ENCODE results near the gene CLEC2A.
"Not testable (repeated sequence)": the region's sequence is repeated elsewhere in the genome, so short reads cannot be mapped to it uniquely, and the experiment has no call there.

Gene CLEC2A

DNA sequence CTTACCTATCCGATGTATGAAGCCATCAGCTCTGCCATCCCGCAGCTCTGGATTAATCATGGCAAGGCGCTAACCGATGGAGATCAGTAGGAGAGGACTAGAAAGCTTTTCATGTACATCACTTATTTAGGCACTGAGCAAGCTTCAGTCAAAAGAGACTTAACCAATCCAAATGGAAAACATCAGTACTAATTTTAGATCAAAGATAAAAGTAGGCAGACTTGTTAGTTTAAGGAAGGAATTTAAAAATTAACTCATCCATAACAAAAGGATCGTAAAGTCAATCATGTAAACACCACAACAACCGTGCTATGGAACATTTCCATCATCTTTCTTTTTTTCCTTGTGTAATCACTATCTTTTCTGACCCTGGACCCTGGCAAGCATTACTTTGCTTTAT, at the start of gene CLEC2A:
Gene CLEC2A, minus strand, starts transcription at position 101 of the 400 bp plus-strand sequence. Its CDS starts 41 bp downstream, at position 60.
- ATAC-seq (ENCODE audit: low read depth) (no peak), DNase-seq (ENCODE audit: low spot score in 2 of 2) (no peak)
- H3K9me3 Mint-ChIP-seq = no peaks in the 10 kb centered on the region
- no peak within 1 kb of the TSS for H3K4me3 Mint-ChIP-seq
- H3K27ac Mint-ChIP-seq = no peak within 1 kb of the TSS
- peaks cover 15% of the 10 kb centered on the region for H3K27me3 Mint-ChIP-seq
- no peaks in the 10 kb centered on the region for H3K36me3 Mint-ChIP-seq
- H3K4me1 Mint-ChIP-seq = no peaks in the 10 kb centered on the region

DNA sequence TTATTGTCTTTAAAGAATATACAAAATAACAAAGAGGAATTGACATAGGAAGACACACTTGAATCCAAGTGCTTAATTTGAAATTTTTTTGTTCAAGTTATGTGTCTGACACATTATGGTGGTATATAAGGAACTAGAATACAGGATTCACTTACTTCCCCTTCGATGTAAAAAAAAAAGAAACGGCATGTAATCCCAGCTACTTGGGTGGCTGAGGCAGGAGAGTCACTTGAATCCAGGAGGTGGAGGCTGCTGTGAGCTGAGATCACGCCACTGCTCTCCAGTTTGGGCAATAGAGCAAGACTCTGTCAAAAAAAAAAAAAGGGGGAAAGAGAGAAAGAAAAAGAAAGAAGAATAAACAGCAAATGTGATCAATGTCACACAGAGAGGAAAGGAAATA, 48.0 kb upstream of the CLEC2A start:
- DNase-seq (ENCODE audit: low spot score in 2 of 2) (no peak), ATAC-seq (ENCODE audit: low read depth) (no peak)
- H3K4me1 Mint-ChIP-seq = no peaks in the 10 kb centered on the region
- no peak overlapping the region for H3K27ac Mint-ChIP-seq
- peaks cover 2% of the 10 kb centered on the region for H3K9me3 Mint-ChIP-seq
- H3K36me3 Mint-ChIP-seq = peaks cover 7% of the 10 kb centered on the region
- H3K27me3 Mint-ChIP-seq = peaks cover 9% of the 10 kb centered on the region
- no peak overlapping the region for H3K4me3 Mint-ChIP-seq

GRCh38 chr12:9977916-9978315, 45.7 kb upstream of the CLEC2A start:
- H3K36me3 Mint-ChIP-seq = peaks cover 11% of the 10 kb centered on the region
- H3K27me3 Mint-ChIP-seq = peaks cover 16% of the 10 kb centered on the region
- no peaks in the 10 kb centered on the region for H3K4me1 Mint-ChIP-seq
- DNase-seq (ENCODE audit: low spot score in 2 of 2) (no peak), ATAC-seq (ENCODE audit: low read depth) (no peak)
- H3K9me3 Mint-ChIP-seq = peaks cover 2% of the 10 kb centered on the region
- H3K4me3 Mint-ChIP-seq = no peak overlapping the region
- H3K27ac Mint-ChIP-seq = no peak overlapping the region

GRCh38 chr12:9976626-9977025, 44.5 kb upstream of the CLEC2A start:
- not testable (repeated sequence) for ATAC-seq (ENCODE audit: low read depth); H3K4me3 Mint-ChIP-seq; H3K27ac Mint-ChIP-seq; DNase-seq (ENCODE audit: low spot score in 2 of 2); H3K4me1 Mint-ChIP-seq; H3K9me3 Mint-ChIP-seq
- H3K36me3 Mint-ChIP-seq = peaks cover 11% of the 10 kb centered on the region
- H3K27me3 Mint-ChIP-seq = peaks cover 16% of the 10 kb centered on the region

DNA sequence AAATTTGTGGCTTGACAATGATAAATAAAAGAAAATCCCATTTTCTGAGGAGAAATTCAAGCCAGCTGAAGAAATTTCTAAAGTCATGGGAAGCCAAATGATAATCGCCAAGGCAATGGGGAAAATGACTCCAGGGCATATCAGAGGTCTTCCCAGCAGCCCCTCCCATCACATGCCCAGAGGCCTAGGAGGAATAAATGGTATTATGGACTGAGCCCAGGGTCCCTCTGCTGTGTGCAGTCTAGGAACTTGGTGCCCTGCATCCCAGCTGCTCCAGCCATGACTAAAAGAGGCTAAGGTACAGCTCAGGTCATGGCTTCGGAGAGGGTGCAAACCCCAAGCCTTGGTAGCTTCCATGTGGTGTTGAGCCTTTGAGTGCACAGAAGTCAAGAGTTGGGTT, 43.4 kb upstream of the CLEC2A start:
- ATAC-seq (ENCODE audit: low read depth) (no peak), DNase-seq (ENCODE audit: low spot score in 2 of 2) (no peak)
- peaks cover 11% of the 10 kb centered on the region for H3K36me3 Mint-ChIP-seq
- H3K27ac Mint-ChIP-seq = no peak overlapping the region
- peaks cover 2% of the 10 kb centered on the region for H3K9me3 Mint-ChIP-seq
- H3K4me1 Mint-ChIP-seq = peaks cover 4% of the 10 kb centered on the region
- H3K4me3 Mint-ChIP-seq = no peak overlapping the region
- H3K27me3 Mint-ChIP-seq = peaks cover 16% of the 10 kb centered on the region

DNA sequence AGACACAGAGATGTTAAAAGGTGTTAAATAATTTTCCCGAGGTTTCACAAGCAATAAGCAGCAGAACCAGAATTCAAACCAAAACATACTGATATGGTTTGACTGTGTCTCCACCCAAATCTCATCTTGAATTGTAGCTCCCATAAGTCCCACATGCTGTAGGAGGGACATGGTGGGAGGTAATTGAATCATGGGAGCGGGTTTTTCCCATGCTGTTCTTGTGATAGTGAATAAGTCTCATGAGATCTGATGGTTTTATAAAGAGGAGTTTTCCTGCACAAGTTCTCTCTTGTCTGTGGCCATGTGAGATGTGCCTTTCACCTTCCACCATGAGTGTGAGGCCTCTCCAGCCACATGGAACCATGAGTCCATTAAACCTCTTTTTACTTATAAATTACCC, 42.6 kb upstream of the CLEC2A start:
- not testable (repeated sequence) for DNase-seq (ENCODE audit: low spot score in 2 of 2); H3K4me1 Mint-ChIP-seq; H3K4me3 Mint-ChIP-seq; H3K9me3 Mint-ChIP-seq; ATAC-seq (ENCODE audit: low read depth); H3K27ac Mint-ChIP-seq
- H3K27me3 Mint-ChIP-seq = peaks cover 16% of the 10 kb centered on the region
- H3K36me3 Mint-ChIP-seq = peaks cover 11% of the 10 kb centered on the region

DNA sequence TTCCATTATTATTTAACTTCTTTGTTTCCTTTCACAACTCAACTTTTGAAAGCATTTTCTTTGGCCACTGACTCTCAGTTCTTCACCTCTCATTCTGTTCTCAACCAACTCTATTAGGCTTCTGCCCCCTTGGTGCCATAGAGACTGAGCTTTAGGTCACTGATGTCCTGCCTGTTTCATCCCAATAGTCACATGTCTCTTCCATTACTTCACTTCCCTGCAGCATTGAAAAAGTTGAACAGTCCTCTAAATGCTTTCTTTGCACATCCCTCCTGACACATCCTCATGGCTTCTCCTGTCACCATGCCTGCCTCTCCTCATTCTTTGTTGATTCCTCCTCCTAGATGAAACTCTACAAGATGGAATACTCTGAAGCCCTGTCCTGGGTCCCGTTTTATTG, 41.8 kb upstream of the CLEC2A start:
- H3K27ac Mint-ChIP-seq = no peak overlapping the region
- peaks cover 2% of the 10 kb centered on the region for H3K9me3 Mint-ChIP-seq
- peaks cover 4% of the 10 kb centered on the region for H3K4me1 Mint-ChIP-seq
- H3K4me3 Mint-ChIP-seq = no peak overlapping the region
- ATAC-seq (ENCODE audit: low read depth) = no peak
- DNase-seq (ENCODE audit: low spot score in 2 of 2) = no peak
- H3K36me3 Mint-ChIP-seq = peaks cover 11% of the 10 kb centered on the region
- H3K27me3 Mint-ChIP-seq = peaks cover 16% of the 10 kb centered on the region

DNA sequence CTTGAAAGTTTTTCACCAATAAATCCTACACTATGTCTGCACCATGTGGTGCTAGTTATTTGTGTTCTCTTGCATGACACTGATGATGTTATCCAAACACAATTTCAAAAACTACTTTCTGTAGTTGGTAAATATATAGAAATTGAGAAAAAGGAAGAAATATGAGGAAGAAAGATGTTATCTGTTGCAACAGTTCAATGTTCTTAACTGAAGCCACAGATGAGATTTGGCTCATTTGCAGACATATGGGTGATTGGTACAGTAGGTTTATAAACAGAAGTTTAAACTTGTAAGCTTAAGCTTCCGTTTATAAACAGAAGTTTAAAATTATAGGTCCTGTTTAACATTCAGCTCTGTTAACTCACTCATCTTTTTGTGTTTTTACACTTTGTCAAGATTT, 39.0 kb upstream of the CLEC2A start, which contains the start of gene CLEC12A:
Gene CLEC12A, plus strand, starts transcription at position 229 of the 400 bp plus-strand sequence. CDS start 188 bp downstream, outside the sequence.
- peaks cover 9% of the 10 kb centered on the region for H3K9me3 Mint-ChIP-seq
- peaks cover 13% of the 10 kb centered on the region for H3K27me3 Mint-ChIP-seq
- ATAC-seq (ENCODE audit: low read depth) (no peak), DNase-seq (ENCODE audit: low spot score in 2 of 2) (no peak)
- peaks cover 14% of the 10 kb centered on the region for H3K36me3 Mint-ChIP-seq
- no peak within 1 kb of the TSS for H3K27ac Mint-ChIP-seq
- H3K4me1 Mint-ChIP-seq = peaks cover 4% of the 10 kb centered on the region
- no peak within 1 kb of the TSS for H3K4me3 Mint-ChIP-seq

DNA sequence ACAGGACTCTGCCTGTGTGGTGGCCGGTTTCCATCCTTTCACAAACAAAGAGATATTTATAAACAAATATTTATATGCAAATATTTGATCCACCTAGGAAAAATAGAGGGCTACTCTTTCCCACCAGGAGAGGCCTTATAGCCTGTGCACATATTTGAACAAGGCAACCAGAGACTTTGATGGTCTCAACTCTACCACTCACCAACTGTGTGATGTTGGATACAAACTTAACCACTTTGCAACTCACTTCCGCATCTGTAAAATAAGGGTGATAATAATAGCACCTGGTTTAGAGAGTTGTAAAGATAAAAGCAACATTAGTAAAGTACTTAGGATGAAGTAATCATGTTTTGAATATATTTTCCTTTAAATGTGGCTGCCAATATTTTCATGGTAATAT, 37.5 kb upstream of the CLEC2A start:
- H3K4me3 Mint-ChIP-seq = no peak overlapping the region
- DNase-seq (ENCODE audit: low spot score in 2 of 2) = no peak
- no peak overlapping the region for H3K27ac Mint-ChIP-seq
- peaks cover 7% of the 10 kb centered on the region for H3K36me3 Mint-ChIP-seq
- peaks cover 9% of the 10 kb centered on the region for H3K9me3 Mint-ChIP-seq
- H3K4me1 Mint-ChIP-seq = peaks cover 4% of the 10 kb centered on the region
- ATAC-seq (ENCODE audit: low read depth) = no peak
- H3K27me3 Mint-ChIP-seq = peaks cover 11% of the 10 kb centered on the region

DNA sequence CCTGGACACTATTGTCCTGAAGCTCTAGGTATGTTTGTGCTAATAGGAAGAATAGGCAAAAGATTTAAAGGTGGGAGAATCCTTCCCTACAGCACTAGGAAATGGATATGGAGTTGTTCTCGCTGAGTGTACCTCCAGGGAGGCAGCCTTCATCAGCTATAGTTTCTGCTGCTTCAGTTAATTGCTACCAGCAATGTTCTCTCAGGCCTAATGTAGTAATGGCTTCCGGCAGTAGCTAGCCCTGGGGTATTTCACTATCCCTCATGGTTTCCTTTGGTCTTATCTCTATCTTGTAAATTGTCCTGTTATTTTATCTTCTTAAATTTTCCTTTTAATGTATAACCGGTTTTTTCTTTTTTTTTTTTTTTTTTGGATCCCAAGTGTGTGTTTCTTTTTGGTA, 29.7 kb upstream of the CLEC2A start:
- DNase-seq (ENCODE audit: low spot score in 2 of 2) = no peak
- H3K9me3 Mint-ChIP-seq = peaks cover 5% of the 10 kb centered on the region
- ATAC-seq (ENCODE audit: low read depth) = no peak
- peaks cover 2% of the 10 kb centered on the region for H3K36me3 Mint-ChIP-seq
- peaks cover 1% of the 10 kb centered on the region for H3K27me3 Mint-ChIP-seq
- no peak overlapping the region for H3K27ac Mint-ChIP-seq
- peaks cover 28% of the 10 kb centered on the region for H3K4me1 Mint-ChIP-seq
- no peak overlapping the region for H3K4me3 Mint-ChIP-seq

GRCh38 chr12:9961106-9961505, 28.9 kb upstream of the CLEC2A start:
- Mint-ChIP-seq H3K36me3 (no peaks in the 10 kb centered on the region), H3K4me3 (peak overlapping the region; percentile 25)

DNA sequence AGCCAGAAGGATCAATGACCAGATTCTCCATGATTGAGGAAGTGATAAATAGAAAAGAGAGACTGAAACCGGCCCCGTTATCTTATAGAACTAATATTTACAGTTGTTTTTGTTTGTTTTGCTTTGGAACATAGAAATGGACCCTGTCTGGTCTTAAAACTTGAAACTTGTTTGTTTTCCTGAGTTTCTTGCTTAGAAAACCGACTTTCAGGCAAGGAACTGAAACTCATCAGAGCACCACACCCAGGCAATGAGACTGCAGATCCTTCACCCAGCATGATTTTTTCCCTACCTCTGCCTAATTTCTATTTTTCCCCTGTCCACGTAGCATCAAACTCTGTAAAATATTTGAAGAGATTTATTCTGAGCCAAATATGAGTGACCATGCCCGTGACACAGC, 28.4 kb upstream of the CLEC2A start:
- H3K36me3 Mint-ChIP-seq = no peaks in the 10 kb centered on the region
- H3K4me3 Mint-ChIP-seq = peak overlapping the region; percentile 25
- H3K4me1 Mint-ChIP-seq = peaks cover 29% of the 10 kb centered on the region
- no peak overlapping the region for H3K27ac Mint-ChIP-seq
- ATAC-seq (ENCODE audit: low read depth) = peak; percentile 45
- DNase-seq (ENCODE audit: low spot score in 2 of 2) = no peak
- H3K27me3 Mint-ChIP-seq = no peaks in the 10 kb centered on the region
- no peaks in the 10 kb centered on the region for H3K9me3 Mint-ChIP-seq

More at GRCh38 chr12:9961106-9961505, 28.9 kb upstream of the CLEC2A start:
- no peaks in the 10 kb centered on the region for H3K27me3 Mint-ChIP-seq
- ATAC-seq (ENCODE audit: low read depth) (peak; percentile 50), DNase-seq (ENCODE audit: low spot score in 2 of 2) (no peak)
- no peaks in the 10 kb centered on the region for H3K9me3 Mint-ChIP-seq
- H3K27ac Mint-ChIP-seq = no peak overlapping the region
- H3K4me1 Mint-ChIP-seq = peaks cover 29% of the 10 kb centered on the region

GRCh38 chr12:9957834-9958233, 25.7 kb upstream of the CLEC2A start:
- H3K27me3 Mint-ChIP-seq = no peaks in the 10 kb centered on the region
- H3K36me3 Mint-ChIP-seq = no peaks in the 10 kb centered on the region
- H3K4me1 Mint-ChIP-seq = peaks cover 29% of the 10 kb centered on the region
- H3K27ac Mint-ChIP-seq = no peak overlapping the region
- no peaks in the 10 kb centered on the region for H3K9me3 Mint-ChIP-seq
- ATAC-seq (ENCODE audit: low read depth) (peak; percentile 65), DNase-seq (ENCODE audit: low spot score in 2 of 2) (no peak)
- H3K4me3 Mint-ChIP-seq = no peak overlapping the region

DNA sequence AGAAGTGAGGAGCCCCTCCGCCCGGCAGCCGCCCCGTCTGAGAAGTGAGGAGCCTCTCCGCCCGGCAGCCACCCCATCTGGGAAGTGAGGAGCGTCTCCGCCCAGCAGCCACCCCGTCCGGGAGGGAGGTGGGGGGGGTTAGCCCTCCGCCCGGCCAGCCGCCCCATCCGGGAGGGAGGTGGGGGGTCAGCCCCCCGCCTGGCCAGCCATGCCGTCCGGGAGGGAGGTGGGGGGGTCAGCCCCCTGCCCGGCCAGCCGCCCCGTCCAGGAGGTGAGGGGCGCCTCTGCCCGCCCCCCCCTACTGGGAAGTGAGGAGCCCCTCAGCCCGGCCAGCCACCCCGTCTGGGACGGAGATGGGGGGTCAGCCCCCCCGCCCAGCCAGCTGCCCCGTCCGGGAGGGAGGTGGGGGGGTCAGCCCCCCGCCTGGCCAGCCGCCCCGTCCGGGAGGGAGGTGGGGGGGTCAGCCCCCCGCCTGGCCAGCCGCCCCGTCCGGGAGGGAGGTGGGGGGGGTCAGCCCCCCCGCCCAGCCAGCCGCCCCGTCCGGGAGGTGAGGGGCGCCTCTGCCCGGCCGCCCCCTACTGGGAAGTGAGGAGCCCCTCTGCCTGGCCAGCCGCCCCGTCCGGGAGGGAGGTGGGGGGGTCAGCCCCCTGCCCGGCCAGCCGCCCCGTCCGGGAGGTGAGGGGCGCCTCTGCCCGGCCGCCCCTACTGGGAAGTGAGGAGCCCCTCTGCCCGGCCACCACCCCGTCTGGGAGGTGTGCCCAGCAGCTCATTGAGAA, 21.0 kb upstream of the CLEC2A start:
- not testable (repeated sequence) for ATAC-seq (ENCODE audit: low read depth); H3K4me3 Mint-ChIP-seq; H3K36me3 Mint-ChIP-seq; H3K27ac Mint-ChIP-seq; H3K9me3 Mint-ChIP-seq; DNase-seq (ENCODE audit: low spot score in 2 of 2); H3K27me3 Mint-ChIP-seq
- H3K4me1 Mint-ChIP-seq = peaks cover 27% of the 10 kb centered on the region

Measured in memory B cell (primary cell).